DMS153 treated with DMSO at 0.1 percent for 48 hours (cell line): ENCODE measurements around the gene FGFBP2.
"Not testable (repeated sequence)": the region's sequence is repeated elsewhere in the genome, so short reads cannot be mapped to it uniquely, and the experiment has no call there.

Experiments
- DNase-seq: peaks from one replicate; lab custom pipeline; 2025; ENCODE audit not compliant: unreplicated experiment; lab: John Stamatoyannopoulos, UW

FGFBP2 gene

GRCh38 chr4:15931451-15932210, 31.3 kb downstream of the FGFBP2 start:
- DNase-seq: no peak

- no peak for DNase-seq
Measured at GRCh38 chr4:15930314-15930713, 32.7 kb downstream of the FGFBP2 start.

- no peak for DNase-seq
Measured at GRCh38 chr4:15929540-15929939, 33.4 kb downstream of the FGFBP2 start.

GRCh38 chr4:15928883-15929282, 34.1 kb downstream of the FGFBP2 start:
- no peak for DNase-seq

- no peak for DNase-seq
Measured at GRCh38 chr4:15926486-15926885, 36.5 kb downstream of the FGFBP2 start.

GRCh38 chr4:15925830-15926229, 37.1 kb downstream of the FGFBP2 start:
- no peak for DNase-seq

- no peak for DNase-seq
Measured at GRCh38 chr4:15921592-15921932, 41.4 kb downstream of the FGFBP2 start.

- DNase-seq: no peak
Measured at GRCh38 chr4:15920723-15921591, 42.0 kb downstream of the FGFBP2 start.

GRCh38 chr4:15918484-15919129, 44.4 kb downstream of the FGFBP2 start:
- DNase-seq: no peak

GRCh38 chr4:15917297-15917696, 45.7 kb downstream of the FGFBP2 start:
- no peak for DNase-seq

- not testable (repeated sequence) for DNase-seq
Measured at GRCh38 chr4:15916358-15916757, 46.6 kb downstream of the FGFBP2 start.

GRCh38 chr4:15914736-15915135, 48.2 kb downstream of the FGFBP2 start:
- no peak for DNase-seq

- no peak for DNase-seq
Measured at GRCh38 chr4:15914291-15914690, 48.7 kb downstream of the FGFBP2 start.

GRCh38 chr4:15913631-15913970, 49.4 kb downstream of the FGFBP2 start:
- no peak for DNase-seq

- no peak for DNase-seq
Measured at GRCh38 chr4:15912961-15913630, 49.9 kb downstream of the FGFBP2 start.

GRCh38 chr4:15912236-15912635, 50.7 kb downstream of the FGFBP2 start:
- DNase-seq: no peak
